H9 (cell line): ENCODE results near the gene ATG4D. TPM values are rescaled to one million over a fixed set of nuclear protein-coding genes. Genes with fewer than 3 reads are reported as not detected.
A peak's percentile ranks its signal among the peaks of the same experiment; 100 is the strongest.

Experiments
- DNase-seq: peaks from one replicate; pipeline ENCODE4 v3.0.0-alpha.2; 2017
- H2AFZ ChIP-seq: one replicate; pipeline ENCODE4 v1.6.1; 2013; ENCODE audit warnings: mild to moderate bottlenecking, low read length, control low read depth, moderate library complexity
- H2AK5ac ChIP-seq: 2 replicates; pipeline ENCODE4 v1.6.1; 2013; ENCODE audit warnings: low read length, control low read depth, mixed read lengths; ENCODE audit not compliant: insufficient read length
- H2BK120ac ChIP-seq: one replicate; pipeline ENCODE4 v1.6.1; 2013; ENCODE audit warnings: low read depth, mild to moderate bottlenecking, low read length, control low read depth, inconsistent platforms; ENCODE audit not compliant: poor library complexity, severe bottlenecking
- H2BK12ac ChIP-seq: 2 replicates; pipeline ENCODE4 v1.6.1; 2013; ENCODE audit warnings: low read length, control low read depth, mixed read lengths, low read depth; ENCODE audit not compliant: insufficient read length
- H2BK15ac ChIP-seq: 2 replicates; pipeline ENCODE4 v1.6.1; 2013; ENCODE audit warnings: low read depth, low read length, control low read depth
- H2BK20ac ChIP-seq: one replicate; pipeline ENCODE4 v1.6.1; 2013; ENCODE audit warnings: low read depth, mild to moderate bottlenecking, low read length, control low read depth, inconsistent platforms; ENCODE audit not compliant: poor library complexity, severe bottlenecking
- H2BK5ac ChIP-seq: 2 replicates; pipeline ENCODE4 v1.6.1; 2013; ENCODE audit warnings: low read length, control low read depth, mixed read lengths; ENCODE audit not compliant: insufficient read length
- H3K14ac ChIP-seq: 2 replicates; pipeline ENCODE4 v1.6.1; 2013; ENCODE audit warnings: low read length, control low read depth; ENCODE audit not compliant: insufficient read depth
- H3K18ac ChIP-seq: 2 replicates; pipeline ENCODE4 v1.6.1; 2013; ENCODE audit warnings: low read depth, mild to moderate bottlenecking, mixed read lengths, low read length, control low read depth; ENCODE audit not compliant: insufficient read length
- H3K23ac ChIP-seq: 2 replicates; pipeline ENCODE4 v1.6.1; 2013; ENCODE audit warnings: low read length, control low read depth, mixed read lengths, low read depth; ENCODE audit not compliant: insufficient read length
- H3K23me2 ChIP-seq: 2 replicates; pipeline ENCODE4 v1.6.1; 2013; ENCODE audit warnings: low read depth, mild to moderate bottlenecking, mixed read lengths, low read length, control low read depth; ENCODE audit not compliant: insufficient read length, poor library complexity, severe bottlenecking
- H3K27ac ChIP-seq: 2 replicates; pipeline ENCODE4 v1.5.1; 2013; ENCODE audit warnings: low read length, control low read depth, mixed read lengths, low read depth; ENCODE audit not compliant: insufficient read length
- H3K27me3 ChIP-seq: 2 replicates; pipeline ENCODE4 v1.6.1; 2013; ENCODE audit warnings: low read length, control low read depth, inconsistent platforms; ENCODE audit not compliant: insufficient read depth
- H3K4ac ChIP-seq: 2 replicates; pipeline ENCODE4 v1.6.1; 2013; ENCODE audit warnings: low read depth, mild to moderate bottlenecking, control low read depth, inconsistent platforms, low read length, moderate library complexity
- H3K4me1 ChIP-seq: 2 replicates; pipeline ENCODE4 v1.6.1; 2013; ENCODE audit warnings: low read length, control low read depth, inconsistent platforms; ENCODE audit not compliant: insufficient read depth
- H3K4me2 ChIP-seq: 2 replicates; pipeline ENCODE4 v1.6.1; 2013; ENCODE audit warnings: low read length, control low read depth, mixed read lengths; ENCODE audit not compliant: insufficient read length, insufficient read depth
- H3K56ac ChIP-seq: 2 replicates; pipeline ENCODE4 v1.6.1; 2013; ENCODE audit warnings: low read depth, mild to moderate bottlenecking, mixed read lengths, low read length, control low read depth; ENCODE audit not compliant: insufficient read length
- H3K79me1 ChIP-seq: 2 replicates; pipeline ENCODE4 v1.6.1; 2013; ENCODE audit warnings: low read depth, mild to moderate bottlenecking, moderate library complexity, low read length, control low read depth, inconsistent platforms; ENCODE audit not compliant: insufficient read depth, poor library complexity, severe bottlenecking
- H3K79me2 ChIP-seq: 2 replicates; pipeline ENCODE4 v1.6.1; 2013; ENCODE audit warnings: low read length, control low read depth, inconsistent platforms; ENCODE audit not compliant: insufficient read depth
- H3K9ac ChIP-seq: 2 replicates; pipeline ENCODE4 v1.6.1; 2013; ENCODE audit warnings: low read length, control low read depth, mixed read lengths; ENCODE audit not compliant: insufficient read length; ENCODE audit errors: extremely low read depth
- H3K9me3 ChIP-seq: one replicate; pipeline ENCODE4 v1.6.1; 2013; ENCODE audit warnings: low read depth, low read length, inconsistent platforms; ENCODE audit not compliant: control insufficient read depth
- H3T11ph ChIP-seq: one replicate; pipeline ENCODE4 v1.6.1; 2013; ENCODE audit warnings: mild to moderate bottlenecking, low read length, control low read depth, inconsistent platforms
- H4K20me1 ChIP-seq: one replicate; pipeline ENCODE4 v1.6.1; 2013; ENCODE audit not compliant: control insufficient read depth, insufficient read length, insufficient read depth
- H4K5ac ChIP-seq: 2 replicates; pipeline ENCODE4 v1.6.1; 2013; ENCODE audit warnings: low read depth, mild to moderate bottlenecking, mixed read lengths, low read length, control low read depth; ENCODE audit not compliant: insufficient read length
- H4K8ac ChIP-seq: replicated peaks from 2 replicates; pipeline ENCODE4 v1.6.1; 2013; ENCODE audit warnings: low read length, control low read depth, mixed read lengths, low read depth; ENCODE audit not compliant: insufficient read length
- H4K91ac ChIP-seq: 2 replicates; pipeline ENCODE4 v1.6.1; 2013; ENCODE audit warnings: low read depth, mild to moderate bottlenecking, moderate library complexity, mixed read lengths, low read length, control low read depth; ENCODE audit not compliant: insufficient read length
- H3K27ac Mint-ChIP-seq, 3 experiments: 2 replicates in 2 of 3; 3 replicates in 1 of 3; pipeline ENCODE4 v1.8.0; 2020 to 2021; ENCODE audit warnings: mixed read lengths in 3 of 3, mild to moderate bottlenecking in 1 of 3, moderate library complexity in 1 of 3
- H3K27me3 Mint-ChIP-seq: 2 replicates; pipeline ENCODE4 v1.8.0; 2021; ENCODE audit warnings: low read depth, mild to moderate bottlenecking, moderate library complexity, mixed read lengths
- H3K36me3 Mint-ChIP-seq, 3 experiments: 2 replicates in 2 of 3; 3 replicates in 1 of 3; pipeline ENCODE4 v1.8.0; 2020 to 2021; ENCODE audit warnings: low read depth in 3 of 3, mixed read lengths in 3 of 3; ENCODE audit not compliant: insufficient read depth in 1 of 3
- H3K4me1 Mint-ChIP-seq, 2 experiments: 2 replicates each; pipeline ENCODE4 v1.8.0; 2020; ENCODE audit warnings: mixed read lengths in 2 of 2
- H3K4me3 Mint-ChIP-seq, 2 experiments: 2 replicates in 1 of 2; 3 replicates in 1 of 2; pipeline ENCODE4 v1.8.0; 2020 to 2021; ENCODE audit warnings: mild to moderate bottlenecking in 2 of 2, mixed read lengths in 2 of 2, moderate library complexity in 1 of 2
- H3K9me3 Mint-ChIP-seq, 2 experiments: 2 replicates in 1 of 2; 3 replicates in 1 of 2; pipeline ENCODE4 v1.8.0; 2020; ENCODE audit warnings: mild to moderate bottlenecking in 2 of 2, mixed read lengths in 2 of 2, moderate library complexity in 1 of 2
- WGBS: extraction: QIAGEN DNeasy Blood & Tissue Kit; methylation state at CpG from one replicate; pipeline ENCODE4 v1.1.7; 2013; ENCODE audit warnings: missing lambda C conversion rate, low lambda C conversion rate, mixed read lengths; ENCODE audit not compliant: insufficient read length; ENCODE audit errors: extremely low coverage; 5-methylcytosine and 5-hydroxymethylcytosine counted together
- total RNA-seq: library from RNA; stranded (reverse); gene quantifications from 2 replicates; pipeline ENCODE4 v1.2.1, GENCODE V29; 2021
- TF ChIP-seq, protein P1 (sequence below): fragments of 200-600 bp; sonication (generic); conservative IDR thresholded peaks from 3 replicates; pipeline ENCODE4 v1.8.0; 2021; ENCODE audit warnings: antibody characterized with exemption, mild to moderate bottlenecking

The ATG4D gene
- total RNA-seq, 1 experiment from 2014 or later, result 55.8 TPM

DNA sequence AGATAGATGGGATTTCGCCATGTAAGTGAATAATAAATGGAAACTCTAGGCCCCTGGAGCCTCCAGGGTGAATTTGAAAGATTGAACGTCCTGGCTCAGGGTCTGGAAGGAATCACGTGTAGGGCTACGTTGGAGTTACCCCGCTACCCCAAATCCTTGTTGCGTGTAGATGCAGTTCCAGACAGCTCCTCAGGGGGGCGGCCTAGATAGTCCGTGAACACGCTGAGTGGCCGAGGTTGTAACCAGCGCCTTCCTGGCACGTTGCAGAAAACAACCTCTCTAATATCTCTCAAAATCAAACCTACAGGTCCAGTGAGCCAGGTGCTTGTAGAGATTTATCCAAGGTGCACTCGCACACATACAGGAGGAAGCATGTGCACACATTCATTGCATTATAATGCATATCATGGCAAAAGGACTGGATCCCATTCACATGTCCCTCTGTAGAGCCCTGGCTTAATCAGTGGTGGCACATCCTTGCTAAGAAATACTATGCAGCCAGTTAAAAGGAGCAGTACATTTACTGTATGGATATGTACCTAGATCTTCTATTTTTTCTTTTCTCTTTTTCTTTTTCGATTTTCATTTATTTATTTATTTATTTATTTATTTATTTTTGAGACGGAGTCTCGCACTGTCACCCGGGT is 38.0 kb upstream of the ATG4D start:
- Histone ChIP-seq H2BK120ac (no peak overlapping the region), H4K8ac (no peak overlapping the region), H3K56ac (no peak overlapping the region), H3K23ac (no peak overlapping the region), H3K27me3 (no peaks in the 10 kb centered on the region), H2BK20ac (no peak overlapping the region), H3K14ac (no peak overlapping the region), H2AK5ac (no peak overlapping the region), H3K4ac (no peak overlapping the region), H3K9ac (no peak overlapping the region), H2AFZ (no peak overlapping the region), H3K79me2 (peaks cover 9% of the 10 kb centered on the region; the same call in 1 of the 2 replicates), H2BK5ac (no peak overlapping the region), H3K23me2 (peaks cover 7% of the 10 kb centered on the region), H2BK15ac (no peak overlapping the region), H4K91ac (no peak overlapping the region), H3K4me1 (peaks cover 2% of the 10 kb centered on the region; the same call in 1 of the 2 replicates), H4K5ac (no peak overlapping the region), H3K27ac (no peak overlapping the region), H4K20me1 (no peaks in the 10 kb centered on the region), H2BK12ac (no peak overlapping the region), H3K79me1 (peaks cover 2% of the 10 kb centered on the region), H3K9me3 (no peaks in the 10 kb centered on the region), H3T11ph (no peak overlapping the region), H3K18ac (no peak overlapping the region), H3K4me2 (no peak overlapping the region)
- Mint-ChIP-seq H3K4me3 (no peak overlapping the region; a peak in 1 of 5 replicates), H3K4me1 (peaks cover 10 to 14% of the 10 kb centered on the region in 2 experiments), H3K9me3 (no peaks in the 10 kb centered on the region), H3K27ac (no peak overlapping the region), H3K36me3 (peaks cover 2 to 5% (median 3%) of the 10 kb centered on the region in 3 experiments; a peak in 4 of 7 replicates), H3K27me3 (peaks cover 3% of the 10 kb centered on the region)
- no CpG with 5 or more reads among the region's 17 CpGs for WGBS
- TF ChIP-seq, protein P1, sequence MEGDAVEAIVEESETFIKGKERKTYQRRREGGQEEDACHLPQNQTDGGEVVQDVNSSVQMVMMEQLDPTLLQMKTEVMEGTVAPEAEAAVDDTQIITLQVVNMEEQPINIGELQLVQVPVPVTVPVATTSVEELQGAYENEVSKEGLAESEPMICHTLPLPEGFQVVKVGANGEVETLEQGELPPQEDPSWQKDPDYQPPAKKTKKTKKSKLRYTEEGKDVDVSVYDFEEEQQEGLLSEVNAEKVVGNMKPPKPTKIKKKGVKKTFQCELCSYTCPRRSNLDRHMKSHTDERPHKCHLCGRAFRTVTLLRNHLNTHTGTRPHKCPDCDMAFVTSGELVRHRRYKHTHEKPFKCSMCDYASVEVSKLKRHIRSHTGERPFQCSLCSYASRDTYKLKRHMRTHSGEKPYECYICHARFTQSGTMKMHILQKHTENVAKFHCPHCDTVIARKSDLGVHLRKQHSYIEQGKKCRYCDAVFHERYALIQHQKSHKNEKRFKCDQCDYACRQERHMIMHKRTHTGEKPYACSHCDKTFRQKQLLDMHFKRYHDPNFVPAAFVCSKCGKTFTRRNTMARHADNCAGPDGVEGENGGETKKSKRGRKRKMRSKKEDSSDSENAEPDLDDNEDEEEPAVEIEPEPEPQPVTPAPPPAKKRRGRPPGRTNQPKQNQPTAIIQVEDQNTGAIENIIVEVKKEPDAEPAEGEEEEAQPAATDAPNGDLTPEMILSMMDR, result peak; percentile 85
- DNase-seq, result peak; percentile 86
